CD4-positive, alpha-beta T cell treated with Interleukin-1 beta for 1 hour (primary cell): ENCODE data around the gene HMGB1.
A peak's percentile ranks its signal among the peaks of the same experiment; 100 is the strongest.
"Not testable (repeated sequence)": the region's sequence is repeated elsewhere in the genome, so short reads cannot be mapped to it uniquely, and the experiment has no call there.

ENCODE experiments used
- DNase-seq, 2 donors: peaks; one replicate each; pipeline ENCODE4 v3.0.0-alpha.2; 2020 to 2022

HMGB1 gene

DNA sequence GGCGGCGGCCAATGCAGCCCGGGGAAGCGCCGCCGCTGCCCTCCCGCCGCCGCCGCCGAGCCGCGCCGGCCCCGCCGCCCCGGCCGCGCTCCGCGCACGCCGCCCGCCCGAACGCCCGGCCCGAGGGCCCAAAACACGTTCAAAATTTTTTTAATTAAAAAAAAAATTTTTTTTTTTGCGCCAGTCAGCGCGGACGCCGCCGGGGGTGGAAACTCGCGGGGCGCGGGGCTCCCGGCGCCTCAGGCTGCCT lies 468 bp downstream of the HMGB1 start:
- no peak for DNase-seq

DNA sequence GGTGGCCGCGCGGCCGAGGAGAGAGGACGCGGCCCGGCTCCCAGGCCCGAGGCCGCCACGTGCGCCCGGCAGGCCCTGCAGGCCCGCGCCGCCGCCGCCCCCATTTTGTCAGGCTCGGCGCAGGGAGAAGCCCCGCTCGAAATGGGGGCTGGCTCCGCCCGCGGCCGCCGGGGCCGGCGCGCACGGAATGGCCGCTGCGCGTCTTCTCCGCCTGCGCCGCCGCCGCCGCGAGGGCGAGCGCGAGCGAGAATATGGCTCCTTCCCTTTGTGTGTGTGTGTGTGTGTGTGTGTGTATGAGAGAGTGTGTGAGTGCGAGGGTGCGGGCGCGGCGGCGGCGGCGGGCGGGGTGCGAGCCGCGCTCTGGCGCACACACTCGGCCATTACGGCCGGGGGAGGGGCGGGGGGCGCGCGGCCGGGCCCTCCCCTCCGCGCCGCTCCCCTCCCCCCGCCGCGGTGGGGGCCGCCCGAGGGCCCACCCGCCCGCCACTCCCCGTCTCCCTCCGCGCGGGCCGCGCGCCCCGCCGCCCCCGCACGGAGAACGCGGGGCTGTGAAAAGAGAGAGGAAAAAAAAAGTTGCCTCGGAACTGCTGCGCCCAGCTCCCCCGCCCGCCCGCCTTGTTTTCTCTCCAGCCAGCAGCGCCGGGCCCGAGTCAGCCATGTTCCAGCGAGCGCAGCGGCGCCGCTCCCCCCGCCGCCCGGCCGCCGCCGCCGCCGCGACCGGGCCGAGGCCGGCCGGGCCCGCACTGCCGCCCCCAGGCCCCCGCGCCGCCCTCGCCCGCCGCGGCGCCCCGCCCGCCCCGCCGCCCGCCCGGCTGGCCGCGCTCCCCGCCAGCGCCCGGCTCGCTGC lies 1.0 kb downstream of the HMGB1 start:
- peak; percentile 83 to 84 for DNase-seq

DNA sequence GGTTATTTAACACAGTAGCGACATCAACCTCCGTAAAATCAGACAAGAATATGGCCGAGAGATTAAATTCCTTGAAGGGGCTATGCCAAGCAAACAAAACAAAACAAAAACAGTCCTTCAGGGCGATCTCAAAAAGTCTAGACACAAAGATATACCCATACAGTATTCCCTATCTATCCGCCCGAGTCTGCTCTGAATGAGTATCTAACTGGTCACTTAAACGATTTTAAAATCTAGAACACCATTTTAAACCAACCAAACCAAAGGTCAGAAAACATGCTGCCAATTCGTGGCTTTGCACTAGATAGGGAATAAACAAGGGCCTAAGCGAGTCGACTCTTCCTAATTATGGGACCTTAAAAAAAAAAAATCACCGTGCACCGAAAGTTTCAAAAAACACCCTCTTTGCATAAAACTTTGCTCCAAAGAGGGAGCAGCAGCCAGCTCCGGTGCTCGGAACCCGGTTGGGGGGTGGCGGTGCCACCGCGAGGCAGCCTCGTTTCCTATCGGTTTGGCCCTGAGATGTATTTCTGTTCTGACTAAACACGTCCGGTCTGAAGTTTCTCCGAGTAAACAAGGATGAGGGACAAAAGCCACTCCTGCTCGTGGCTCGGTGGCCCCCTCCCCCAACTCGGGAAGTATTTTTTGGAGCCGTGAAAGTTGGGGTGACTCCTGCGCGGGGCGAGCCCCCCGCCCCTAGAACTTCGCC lies 1.8 kb downstream of the HMGB1 start:
- peak; percentile 67 to 70 for DNase-seq

DNA sequence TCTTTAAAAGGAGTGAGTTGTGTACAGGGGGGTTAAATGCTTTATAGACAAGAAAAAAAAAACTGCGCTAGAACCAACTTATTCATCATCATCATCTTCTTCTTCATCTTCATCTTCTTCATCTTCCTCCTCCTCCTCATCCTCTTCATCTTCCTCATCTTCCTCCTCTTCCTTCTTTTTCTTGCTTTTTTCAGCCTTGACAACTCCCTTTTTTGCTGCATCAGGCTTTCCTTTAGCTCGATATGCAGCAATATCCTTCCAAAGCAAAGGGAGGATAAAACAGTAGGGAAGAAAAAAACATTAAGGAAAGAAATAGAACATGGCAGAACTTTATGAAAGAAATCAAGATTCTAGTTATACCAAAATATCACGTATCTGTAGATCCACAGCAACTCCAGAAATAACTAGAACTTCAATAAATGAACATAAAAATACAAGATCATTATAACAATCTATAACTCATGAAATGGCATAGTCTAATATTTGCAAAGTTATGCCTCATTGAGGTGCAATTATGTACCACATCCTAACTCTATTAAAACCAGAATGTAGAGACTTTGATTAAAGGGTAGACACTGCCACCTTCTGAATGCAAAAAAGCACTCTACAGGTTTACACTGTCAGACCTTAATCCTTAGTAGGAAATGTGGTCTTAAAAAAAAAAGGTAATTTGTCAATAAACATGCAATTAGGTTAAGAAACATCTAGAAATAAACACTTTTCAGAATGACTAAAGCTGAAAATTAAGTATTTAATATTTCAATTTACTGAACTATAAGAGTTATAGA lies 4.3 kb downstream of the HMGB1 start:
- peak in 1 of 2 donors; percentile 71 for DNase-seq

DNA sequence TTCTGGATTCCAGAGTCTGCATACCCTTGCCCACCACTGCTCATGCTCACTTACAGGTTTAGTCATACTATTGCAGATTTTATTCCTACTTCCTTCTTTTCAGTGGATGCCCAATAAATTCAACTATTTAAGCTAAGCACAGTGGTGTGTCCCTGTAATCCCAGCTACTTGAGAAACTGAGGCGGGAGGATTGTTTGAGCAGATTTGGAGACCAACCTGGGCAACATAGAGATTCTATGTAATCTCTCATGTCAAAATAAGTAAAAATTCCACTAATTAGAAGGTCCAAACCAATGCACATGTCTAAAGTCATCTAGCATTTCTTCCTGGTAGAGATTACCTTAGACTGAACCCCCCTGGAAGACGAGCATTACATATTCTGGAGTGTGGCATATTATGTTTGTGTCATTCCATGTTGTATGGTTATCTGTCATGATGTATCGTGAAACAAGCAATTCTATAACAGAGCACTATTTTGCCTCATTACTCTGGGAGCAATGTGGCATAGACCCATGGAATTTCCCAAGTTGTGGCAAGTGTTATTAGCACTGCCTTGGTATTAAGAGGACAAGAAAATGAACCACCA lies 8.3 kb downstream of the HMGB1 start:
- DNase-seq, result no peak

DNA sequence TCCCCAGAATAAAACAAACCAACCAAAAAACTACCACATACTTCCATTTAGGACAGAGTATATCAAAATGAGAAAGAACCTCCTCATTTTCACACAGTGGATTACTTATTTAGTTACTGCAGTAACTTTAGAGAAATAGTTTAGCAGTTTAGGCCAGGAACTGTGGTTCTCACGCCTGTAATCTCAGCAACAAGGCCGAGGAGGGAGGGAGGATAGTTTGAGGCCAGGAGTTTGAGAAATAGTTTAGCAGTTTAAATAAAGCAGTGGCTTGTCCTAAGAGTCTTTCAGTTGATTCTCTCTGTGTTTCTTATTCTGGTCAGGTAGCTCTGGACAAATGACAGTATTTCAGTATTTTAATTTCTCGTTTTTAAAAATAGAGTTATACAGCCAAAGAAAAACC lies 9.4 kb downstream of the HMGB1 start:
- DNase-seq, result no peak

DNA sequence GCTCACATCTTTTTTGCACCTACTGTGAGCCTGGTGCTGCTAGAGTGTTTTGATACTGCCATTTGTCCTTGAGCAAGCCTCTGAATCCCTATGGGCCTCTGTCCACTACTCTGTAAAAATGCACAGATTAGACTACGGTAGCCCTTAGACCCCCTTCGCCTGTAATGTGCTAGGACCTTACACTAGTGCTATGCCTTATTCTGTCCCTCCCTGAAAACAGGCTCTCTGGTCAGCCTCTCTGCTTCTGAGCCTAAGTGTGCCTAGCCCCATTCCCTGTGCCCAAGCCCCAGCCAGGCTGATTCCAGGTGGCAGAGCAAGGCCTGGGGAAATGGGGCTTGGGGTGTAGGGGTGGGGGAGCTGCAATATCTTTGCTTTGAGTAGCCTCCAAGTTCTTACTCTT lies 10.7 kb downstream of the HMGB1 start:
- DNase-seq, result no peak

DNA sequence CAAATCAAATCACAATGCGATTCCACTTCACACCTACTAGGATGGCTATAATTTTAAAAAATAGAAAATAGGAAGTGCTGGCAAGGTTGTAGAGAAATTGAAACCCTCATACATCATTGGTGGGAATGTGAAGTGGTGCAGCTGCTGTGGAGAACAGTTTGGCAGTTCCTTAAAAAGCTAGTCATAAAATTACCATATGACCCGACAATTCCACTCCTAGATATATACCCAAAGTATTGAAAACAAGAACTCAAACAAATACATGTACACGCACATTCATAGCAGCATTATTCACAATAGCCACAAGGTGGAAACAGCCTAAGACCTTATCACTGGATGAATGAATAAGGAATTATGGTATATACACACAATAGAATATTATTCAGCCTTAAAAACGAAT lies 12.0 kb downstream of the HMGB1 start:
- DNase-seq, result no peak

DNA sequence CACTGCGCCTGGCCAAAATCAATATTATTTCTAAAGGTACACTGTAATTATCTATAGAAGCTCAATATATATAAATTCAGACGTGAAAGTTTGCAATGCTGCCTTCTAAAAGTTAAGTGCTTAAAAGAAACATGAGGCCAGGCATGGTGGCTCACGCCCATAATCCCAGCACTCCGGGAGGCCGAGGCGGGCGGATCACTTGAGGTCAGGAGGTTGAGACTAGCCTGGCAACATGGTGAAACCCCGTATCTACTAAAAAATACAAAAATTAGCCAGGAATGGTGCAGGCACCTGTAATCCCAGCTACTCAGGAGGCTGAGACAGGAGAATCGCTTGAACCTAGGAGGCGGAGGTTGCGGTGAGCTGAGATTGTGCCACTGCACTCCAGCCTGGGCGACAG lies 14.3 kb downstream of the HMGB1 start:
- not testable (repeated sequence) for DNase-seq

DNA sequence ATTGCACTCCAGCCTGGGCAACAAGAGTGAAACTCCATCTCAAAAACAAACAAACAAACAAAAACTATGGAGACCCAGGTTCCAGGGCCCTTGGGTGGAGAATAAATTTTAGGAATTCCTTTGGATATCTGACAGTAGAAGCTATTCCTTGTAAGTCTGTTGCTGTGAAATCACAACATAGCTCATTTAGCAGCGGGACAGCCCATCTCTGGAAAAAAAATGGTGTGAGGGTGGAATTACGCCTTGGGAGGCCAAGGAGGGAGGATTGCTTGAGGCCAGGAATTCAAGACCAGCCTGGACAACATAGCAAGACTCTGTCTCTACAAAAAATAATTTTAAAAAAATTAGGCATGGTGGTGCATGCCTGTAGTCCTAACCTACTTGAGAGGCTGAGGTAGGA lies 15.7 kb downstream of the HMGB1 start:
- DNase-seq, result no peak

DNA sequence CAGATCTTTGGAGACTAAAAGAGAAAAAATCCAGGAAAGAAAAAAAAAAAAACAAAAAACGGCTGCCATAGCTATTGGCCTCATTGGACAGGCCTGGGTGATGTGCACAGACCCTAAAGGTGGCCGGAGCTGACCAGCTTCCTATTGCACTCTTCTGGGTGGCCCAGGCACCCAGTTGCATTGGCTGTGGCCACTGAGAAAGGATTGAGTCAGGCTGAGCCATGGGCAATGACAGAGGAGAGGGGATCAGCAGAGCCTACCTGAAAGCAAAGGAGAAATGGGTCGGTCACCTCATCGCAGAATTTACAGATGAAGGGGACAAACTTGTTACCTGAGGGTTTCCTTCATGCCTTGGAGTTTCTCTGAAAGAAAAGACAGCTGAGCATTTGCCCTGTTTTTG lies 17.3 kb downstream of the HMGB1 start:
- no peak for DNase-seq

DNA sequence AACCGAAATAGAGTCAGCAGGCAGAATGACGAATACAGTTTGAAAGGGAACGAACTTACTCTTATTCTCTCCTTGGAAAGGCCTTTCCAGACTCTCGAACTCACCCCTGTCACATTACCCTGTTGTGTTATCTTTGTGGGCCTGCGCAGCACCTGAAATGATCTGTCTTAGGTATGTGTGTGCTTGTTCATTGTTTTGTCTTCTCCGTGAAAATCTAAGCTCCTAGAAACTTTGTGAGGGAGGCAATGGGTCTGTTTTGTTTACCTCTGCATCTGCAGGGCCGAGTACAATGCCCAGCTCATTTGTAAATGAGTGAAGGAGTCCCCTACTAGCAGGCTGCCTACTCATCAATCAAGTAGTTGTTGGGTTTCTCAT lies 19.6 kb downstream of the HMGB1 start:
- DNase-seq, result no peak

DNA sequence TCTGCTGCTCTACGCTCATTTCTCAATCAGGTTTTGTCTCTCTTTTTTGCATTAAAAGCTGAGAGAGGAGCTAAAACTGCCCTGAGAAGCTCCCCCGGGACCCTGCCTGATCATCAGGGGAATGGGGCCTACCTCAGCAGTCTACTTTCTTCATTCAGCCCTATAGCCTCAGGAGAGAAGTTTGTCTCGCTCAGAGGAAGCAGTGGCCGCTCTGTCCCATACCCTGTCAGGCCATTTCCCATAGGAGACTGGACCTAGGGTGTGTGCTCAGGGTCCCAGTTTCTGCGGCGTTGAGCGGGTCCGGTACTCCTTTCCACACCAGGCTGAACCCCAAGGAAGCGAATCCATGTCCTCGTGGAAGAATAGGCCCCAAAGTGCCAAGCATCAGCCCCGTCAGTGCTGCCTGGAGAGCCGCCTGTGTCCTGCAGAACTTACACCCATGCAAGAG lies 21.8 kb downstream of the HMGB1 start:
- peak in 1 of 2 donors; percentile 49 for DNase-seq

DNA sequence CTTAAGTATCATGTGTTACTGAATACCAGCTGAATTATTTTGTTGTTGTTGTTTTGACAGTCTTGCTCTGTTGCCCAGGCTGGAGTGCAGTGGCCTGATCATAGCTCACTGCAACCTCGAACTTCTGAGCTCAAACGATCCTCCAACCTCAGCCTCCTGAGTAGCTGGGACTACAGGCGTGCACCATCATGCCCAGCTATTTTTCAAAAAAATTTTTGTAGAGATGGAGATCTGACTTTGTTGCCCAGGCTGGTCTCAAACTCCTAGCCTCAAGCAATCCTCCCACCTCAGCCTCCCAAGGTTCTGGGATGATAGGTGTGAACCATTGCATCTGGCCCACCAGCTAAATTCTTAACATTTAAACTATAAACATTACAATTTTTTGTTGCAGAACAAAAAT lies 22.2 kb downstream of the HMGB1 start:
- not testable (repeated sequence) for DNase-seq

DNA sequence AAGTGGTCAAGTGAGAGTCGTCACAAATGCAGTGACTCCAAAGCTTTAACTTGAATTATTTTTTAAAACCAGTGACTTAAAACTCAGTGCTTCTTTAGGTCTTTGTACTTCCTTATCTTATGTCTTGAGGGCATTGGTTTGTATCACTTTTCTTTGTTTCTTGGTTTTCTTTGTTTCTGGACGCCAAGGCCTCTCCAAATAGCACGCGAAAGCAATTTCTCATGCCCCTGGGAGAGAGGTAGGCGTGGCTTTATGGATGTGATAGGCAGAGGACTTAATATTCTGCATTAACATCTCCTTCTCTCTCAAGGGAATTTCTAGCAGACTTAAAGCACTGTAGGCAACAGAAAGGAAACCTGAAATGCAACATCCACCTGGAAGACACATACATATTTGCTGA lies 22.8 kb downstream of the HMGB1 start:
- no peak for DNase-seq

DNA sequence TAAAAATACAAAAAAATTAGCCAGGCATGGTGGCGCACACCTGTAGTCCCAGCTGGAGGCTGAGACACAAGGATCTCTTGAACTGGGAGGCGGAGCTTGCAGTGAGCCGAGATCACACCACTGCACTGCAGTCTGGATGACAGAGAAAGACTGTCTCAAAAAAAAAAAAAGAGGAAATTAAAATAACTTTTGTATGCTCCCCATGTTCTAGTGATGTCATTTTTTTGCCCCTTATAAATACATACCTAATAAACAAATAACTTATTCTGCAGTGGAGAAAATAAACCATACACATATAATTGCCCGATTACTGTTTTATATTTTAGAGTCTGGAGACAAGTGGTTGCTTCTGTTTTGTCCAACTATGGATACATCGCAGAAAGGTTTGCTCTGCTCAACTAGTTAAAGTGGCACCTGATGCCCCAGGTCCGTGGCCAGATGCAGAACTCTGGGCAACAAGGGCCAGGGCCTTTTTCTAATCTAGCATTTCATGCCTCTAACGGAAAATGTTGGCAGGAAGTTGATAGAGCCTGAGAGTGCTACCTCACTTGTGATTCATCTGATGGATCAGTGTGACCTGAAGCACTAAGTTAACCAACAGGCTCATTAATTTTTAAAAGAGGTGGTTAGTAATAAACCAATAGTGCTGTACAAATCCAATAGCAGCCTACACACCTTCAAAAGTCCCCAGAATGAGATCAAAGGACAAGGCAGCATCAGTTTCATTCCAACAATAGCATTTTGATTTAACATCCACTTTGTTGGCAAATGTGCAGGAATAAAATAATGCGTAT lies 24.6 kb downstream of the HMGB1 start:
- no peak for DNase-seq

DNA sequence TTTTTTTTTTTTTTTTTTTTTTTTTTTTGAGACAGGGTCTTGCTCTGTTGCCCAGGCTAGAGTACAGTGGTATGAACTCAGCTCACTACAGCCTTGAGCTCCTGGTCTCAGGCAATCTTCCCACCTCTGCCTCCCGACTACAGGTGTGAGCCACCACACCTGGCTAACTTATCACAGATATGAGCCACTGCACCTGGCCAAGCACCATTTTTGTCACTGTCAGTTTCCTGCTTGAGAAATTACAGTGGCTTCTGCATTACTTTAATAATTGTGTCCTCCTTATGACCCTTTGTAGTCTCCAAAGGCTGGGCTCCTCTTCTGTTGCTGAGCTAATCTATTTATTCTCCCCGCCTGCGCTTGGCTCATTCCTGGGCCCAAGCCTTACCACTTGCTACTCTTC lies 27.4 kb downstream of the HMGB1 start:
- DNase-seq, result no peak

DNA sequence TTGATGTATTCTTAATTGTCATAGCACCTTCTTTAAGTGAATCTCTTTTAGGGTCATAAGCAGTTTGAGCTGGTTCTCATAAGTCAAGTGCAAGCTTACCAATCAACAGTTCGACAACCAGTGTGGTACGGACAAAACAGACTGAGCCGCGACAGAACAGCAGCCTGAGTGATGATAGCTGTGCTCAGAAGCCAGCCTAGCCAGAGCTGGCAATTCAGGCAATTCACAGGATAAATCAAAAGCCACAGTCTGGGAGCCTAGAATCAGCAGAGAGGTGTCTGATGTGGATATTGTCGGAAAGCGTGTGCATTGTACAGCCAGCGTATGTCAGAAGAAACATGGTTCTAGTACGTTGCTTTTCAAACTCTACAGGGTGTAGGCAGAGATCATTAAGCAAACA lies 28.6 kb downstream of the HMGB1 start:
- DNase-seq, result no peak

DNA sequence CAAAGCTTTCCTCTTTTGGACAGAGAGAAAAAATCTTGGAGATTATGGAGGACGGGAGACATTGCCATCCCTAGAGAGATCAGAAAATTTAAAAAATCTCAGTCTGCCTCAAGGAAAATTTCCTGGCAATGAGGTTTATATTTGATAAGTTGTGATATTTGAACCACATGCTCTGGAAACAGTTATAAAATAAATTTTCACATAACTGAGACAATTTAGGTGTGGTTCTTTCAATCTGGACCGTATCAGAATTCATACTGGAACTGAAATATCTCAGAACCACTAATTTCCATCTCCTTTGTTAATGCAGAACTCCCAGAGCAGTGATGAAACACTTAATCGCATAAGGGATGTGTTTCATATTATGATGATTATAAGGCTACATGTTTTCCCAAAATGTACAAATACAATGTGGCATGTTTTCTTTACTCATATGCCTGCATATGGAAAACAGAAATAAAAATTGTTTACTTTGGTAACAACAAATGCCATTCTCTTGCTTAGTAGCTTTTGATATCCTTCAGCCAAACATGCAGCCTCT lies 29.8 kb downstream of the HMGB1 start:
- no peak for DNase-seq

DNA sequence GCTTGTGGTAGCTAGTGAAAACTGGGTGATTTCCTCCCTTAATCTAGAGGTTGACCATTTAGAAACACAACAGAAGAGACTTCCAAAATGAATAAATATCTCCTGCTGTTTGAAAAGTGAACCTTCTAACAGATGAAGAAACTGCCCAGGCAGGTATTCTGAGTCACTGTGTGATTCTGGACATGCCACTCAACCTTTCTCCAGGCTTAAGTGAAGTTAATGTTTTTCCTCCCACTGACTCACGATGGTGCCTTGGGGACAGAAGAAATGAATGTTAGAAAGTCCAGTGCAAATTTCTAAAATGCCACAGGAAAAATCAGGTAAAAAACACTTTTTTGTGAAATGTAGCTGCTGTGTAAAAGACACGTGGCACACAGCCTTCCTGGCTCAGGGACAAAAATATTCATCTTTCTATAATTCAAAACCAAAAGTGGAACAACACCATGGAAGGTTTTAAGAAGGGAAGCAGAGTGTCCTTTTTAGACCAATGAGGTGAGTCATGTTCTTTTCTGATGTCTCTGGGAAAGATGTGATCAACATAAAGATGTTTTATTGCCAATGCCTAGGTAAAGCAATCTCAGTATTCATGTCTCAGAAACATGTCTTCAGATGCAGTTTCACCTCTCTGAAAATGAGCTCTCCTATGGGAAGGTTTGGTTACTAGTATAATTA lies 34.3 kb downstream of the HMGB1 start:
- no peak for DNase-seq
